ENCODE results near the gene MAST1. TPM values are rescaled to one million over a fixed set of nuclear protein-coding genes. Genes with fewer than 3 reads are reported as not detected.
"Not testable (repeated sequence)": the region's sequence is repeated elsewhere in the genome, so short reads cannot be mapped to it uniquely, and the experiment has no call there.

Gene MAST1
- total and polyA plus RNA-seq, 4 donors, result 0.08 to 0.54 (median 0.23) TPM

DNA sequence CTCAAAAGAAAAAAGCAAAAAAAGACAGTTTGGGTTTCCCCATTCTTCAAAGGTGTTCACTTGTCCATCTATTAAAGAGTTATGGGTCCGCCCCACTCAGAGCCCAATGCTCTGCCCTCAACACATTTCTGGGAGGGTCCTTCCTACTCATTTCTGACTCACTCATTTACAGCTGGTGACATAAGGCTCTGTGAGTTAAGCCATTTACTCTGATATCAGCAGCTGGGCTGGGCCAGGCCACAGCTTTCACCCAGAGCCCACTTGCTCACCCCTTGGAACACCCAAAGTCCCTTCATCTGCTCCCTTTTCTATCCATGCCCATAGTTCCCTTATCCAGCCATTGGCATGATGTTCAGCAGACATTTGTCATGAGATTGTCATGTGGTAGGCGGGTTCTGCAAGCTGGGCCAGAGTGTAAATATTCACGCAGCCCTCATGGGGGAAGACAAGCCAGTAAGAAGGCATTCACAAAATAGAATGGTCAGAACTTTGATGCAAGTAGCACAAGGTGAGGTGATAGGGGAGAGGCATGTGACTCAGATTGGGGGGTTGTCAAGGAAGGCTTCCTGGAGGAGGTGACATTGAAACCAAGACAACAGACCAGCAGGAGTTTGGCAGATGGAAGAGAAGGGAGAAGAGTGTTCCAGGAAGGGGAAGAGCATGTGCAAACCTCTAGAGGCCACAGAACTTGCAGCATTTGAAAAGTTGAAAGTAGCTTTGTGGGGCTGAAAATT is 5.9 kb downstream of the MAST1 start:
- 83% methylated on average over 3 of the region's 3 CpGs for WGBS
- Histone ChIP-seq H3K27me3 (ENCODE audit: control insufficient read depth in 4 of 4, insufficient read depth in 4 of 4, low read length in 3 of 4) (peaks cover 0 to 14% (median 6%) of the 10 kb centered on the region in 4 donors), H3K4me1 (ENCODE audit: control insufficient read depth in 4 of 4, insufficient read depth in 4 of 4, low read length in 3 of 4) (peaks cover 0 to 8% (median 5%) of the 10 kb centered on the region in 4 donors), H3K4me3 (ENCODE audit: low read depth in 1 of 3, low read length in 3 of 3) (no peak overlapping the region), H3K36me3 (ENCODE audit: control insufficient read depth in 4 of 4, insufficient read depth in 3 of 4, low read depth in 1 of 4, low read length in 3 of 4) (no peaks in the 10 kb centered on the region), H3K9ac (ENCODE audit: low read depth in 1 of 2, low read length in 2 of 2) (no peak overlapping the region), H3K27ac (ENCODE audit: low read depth in 1 of 2, low read length in 2 of 2) (no peak overlapping the region), H3K9me3 (ENCODE audit: control insufficient read depth in 4 of 4, low read length in 3 of 4) (no peaks in the 10 kb centered on the region)
- TF ChIP-seq HNF4A (conservative IDR thresholded peaks at IDR 0.05) (no peak), RAD21 (IDR thresholded peaks at IDR 0.05) (no peak), YY1 (IDR thresholded peaks at IDR 0.05) (no peak), NR2F2 (IDR thresholded peaks at IDR 0.05) (no peak), FOXA1 (IDR thresholded peaks at IDR 0.05) (no peak), SP1 (IDR thresholded peaks at IDR 0.05) (no peak), TAF1 (conservative IDR thresholded peaks at IDR 0.05) (no peak), FOXA2 (IDR thresholded peaks at IDR 0.05) (no peak), EGR1 (IDR thresholded peaks at IDR 0.05; ENCODE audit: low read depth in 2 of 2) (no peak), RXRA (IDR thresholded peaks at IDR 0.05) (no peak), GABPA (IDR thresholded peaks at IDR 0.05 in 1 of 2, conservative IDR thresholded peaks at IDR 0.05 in 1 of 2) (no peak), JUND (IDR thresholded peaks at IDR 0.05) (no peak), HNF4G (IDR thresholded peaks at IDR 0.05) (no peak)
- TF ChIP-seq, protein P1, sequence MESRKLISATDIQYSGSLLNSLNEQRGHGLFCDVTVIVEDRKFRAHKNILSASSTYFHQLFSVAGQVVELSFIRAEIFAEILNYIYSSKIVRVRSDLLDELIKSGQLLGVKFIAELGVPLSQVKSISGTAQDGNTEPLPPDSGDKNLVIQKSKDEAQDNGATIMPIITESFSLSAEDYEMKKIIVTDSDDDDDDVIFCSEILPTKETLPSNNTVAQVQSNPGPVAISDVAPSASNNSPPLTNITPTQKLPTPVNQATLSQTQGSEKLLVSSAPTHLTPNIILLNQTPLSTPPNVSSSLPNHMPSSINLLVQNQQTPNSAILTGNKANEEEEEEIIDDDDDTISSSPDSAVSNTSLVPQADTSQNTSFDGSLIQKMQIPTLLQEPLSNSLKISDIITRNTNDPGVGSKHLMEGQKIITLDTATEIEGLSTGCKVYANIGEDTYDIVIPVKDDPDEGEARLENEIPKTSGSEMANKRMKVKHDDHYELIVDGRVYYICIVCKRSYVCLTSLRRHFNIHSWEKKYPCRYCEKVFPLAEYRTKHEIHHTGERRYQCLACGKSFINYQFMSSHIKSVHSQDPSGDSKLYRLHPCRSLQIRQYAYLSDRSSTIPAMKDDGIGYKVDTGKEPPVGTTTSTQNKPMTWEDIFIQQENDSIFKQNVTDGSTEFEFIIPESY (IDR thresholded peaks at IDR 0.05), result no peak
- TF ChIP-seq, protein P2, sequence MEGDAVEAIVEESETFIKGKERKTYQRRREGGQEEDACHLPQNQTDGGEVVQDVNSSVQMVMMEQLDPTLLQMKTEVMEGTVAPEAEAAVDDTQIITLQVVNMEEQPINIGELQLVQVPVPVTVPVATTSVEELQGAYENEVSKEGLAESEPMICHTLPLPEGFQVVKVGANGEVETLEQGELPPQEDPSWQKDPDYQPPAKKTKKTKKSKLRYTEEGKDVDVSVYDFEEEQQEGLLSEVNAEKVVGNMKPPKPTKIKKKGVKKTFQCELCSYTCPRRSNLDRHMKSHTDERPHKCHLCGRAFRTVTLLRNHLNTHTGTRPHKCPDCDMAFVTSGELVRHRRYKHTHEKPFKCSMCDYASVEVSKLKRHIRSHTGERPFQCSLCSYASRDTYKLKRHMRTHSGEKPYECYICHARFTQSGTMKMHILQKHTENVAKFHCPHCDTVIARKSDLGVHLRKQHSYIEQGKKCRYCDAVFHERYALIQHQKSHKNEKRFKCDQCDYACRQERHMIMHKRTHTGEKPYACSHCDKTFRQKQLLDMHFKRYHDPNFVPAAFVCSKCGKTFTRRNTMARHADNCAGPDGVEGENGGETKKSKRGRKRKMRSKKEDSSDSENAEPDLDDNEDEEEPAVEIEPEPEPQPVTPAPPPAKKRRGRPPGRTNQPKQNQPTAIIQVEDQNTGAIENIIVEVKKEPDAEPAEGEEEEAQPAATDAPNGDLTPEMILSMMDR (IDR thresholded peaks at IDR 0.05; ENCODE audit: low read depth, low read length, missing input control), result no peak
- TF ChIP-seq, protein P3, sequence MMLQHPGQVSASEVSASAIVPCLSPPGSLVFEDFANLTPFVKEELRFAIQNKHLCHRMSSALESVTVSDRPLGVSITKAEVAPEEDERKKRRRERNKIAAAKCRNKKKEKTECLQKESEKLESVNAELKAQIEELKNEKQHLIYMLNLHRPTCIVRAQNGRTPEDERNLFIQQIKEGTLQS (IDR thresholded peaks at IDR 0.05), result no peak
- TF ChIP-seq, protein P4, sequence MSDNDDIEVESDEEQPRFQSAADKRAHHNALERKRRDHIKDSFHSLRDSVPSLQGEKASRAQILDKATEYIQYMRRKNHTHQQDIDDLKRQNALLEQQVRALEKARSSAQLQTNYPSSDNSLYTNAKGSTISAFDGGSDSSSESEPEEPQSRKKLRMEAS (IDR thresholded peaks at IDR 0.05), result no peak
- TF ChIP-seq, protein P5, sequence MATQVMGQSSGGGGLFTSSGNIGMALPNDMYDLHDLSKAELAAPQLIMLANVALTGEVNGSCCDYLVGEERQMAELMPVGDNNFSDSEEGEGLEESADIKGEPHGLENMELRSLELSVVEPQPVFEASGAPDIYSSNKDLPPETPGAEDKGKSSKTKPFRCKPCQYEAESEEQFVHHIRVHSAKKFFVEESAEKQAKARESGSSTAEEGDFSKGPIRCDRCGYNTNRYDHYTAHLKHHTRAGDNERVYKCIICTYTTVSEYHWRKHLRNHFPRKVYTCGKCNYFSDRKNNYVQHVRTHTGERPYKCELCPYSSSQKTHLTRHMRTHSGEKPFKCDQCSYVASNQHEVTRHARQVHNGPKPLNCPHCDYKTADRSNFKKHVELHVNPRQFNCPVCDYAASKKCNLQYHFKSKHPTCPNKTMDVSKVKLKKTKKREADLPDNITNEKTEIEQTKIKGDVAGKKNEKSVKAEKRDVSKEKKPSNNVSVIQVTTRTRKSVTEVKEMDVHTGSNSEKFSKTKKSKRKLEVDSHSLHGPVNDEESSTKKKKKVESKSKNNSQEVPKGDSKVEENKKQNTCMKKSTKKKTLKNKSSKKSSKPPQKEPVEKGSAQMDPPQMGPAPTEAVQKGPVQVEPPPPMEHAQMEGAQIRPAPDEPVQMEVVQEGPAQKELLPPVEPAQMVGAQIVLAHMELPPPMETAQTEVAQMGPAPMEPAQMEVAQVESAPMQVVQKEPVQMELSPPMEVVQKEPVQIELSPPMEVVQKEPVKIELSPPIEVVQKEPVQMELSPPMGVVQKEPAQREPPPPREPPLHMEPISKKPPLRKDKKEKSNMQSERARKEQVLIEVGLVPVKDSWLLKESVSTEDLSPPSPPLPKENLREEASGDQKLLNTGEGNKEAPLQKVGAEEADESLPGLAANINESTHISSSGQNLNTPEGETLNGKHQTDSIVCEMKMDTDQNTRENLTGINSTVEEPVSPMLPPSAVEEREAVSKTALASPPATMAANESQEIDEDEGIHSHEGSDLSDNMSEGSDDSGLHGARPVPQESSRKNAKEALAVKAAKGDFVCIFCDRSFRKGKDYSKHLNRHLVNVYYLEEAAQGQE (IDR thresholded peaks at IDR 0.05), result no peak
- no peak for DNase-seq (ENCODE audit: low spot score)

DNA sequence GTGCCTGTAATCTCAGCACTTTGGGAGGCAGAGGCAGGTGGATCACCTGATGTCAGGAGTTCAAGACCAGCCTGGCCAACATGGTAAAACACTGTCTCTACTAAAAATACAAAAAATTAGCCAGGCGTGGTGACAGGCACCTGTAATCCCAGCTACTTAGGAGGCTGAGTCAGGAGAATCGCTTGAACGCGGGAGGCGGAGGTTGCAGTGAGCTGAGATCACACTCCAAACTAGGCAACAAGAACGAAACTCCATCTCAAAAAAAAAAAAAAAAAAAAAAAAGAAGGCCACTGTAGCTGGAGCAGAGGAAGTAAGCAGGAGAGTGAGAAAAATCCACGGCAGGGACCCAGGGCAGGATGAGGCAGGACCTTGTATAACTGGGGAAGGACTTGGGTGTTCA is 8.3 kb downstream of the MAST1 start:
- H3K9me3 ChIP-seq (ENCODE audit: control insufficient read depth in 4 of 4, low read length in 3 of 4); H3K27ac ChIP-seq (ENCODE audit: low read depth in 1 of 2, low read length in 2 of 2); DNase-seq (ENCODE audit: low spot score); H3K4me3 ChIP-seq (ENCODE audit: low read depth in 1 of 3, low read length in 3 of 3); H3K4me1 ChIP-seq (ENCODE audit: control insufficient read depth in 4 of 4, insufficient read depth in 4 of 4, low read length in 3 of 4); H3K27me3 ChIP-seq (ENCODE audit: control insufficient read depth in 4 of 4, insufficient read depth in 4 of 4, low read length in 3 of 4); H3K9ac ChIP-seq (ENCODE audit: low read depth in 1 of 2, low read length in 2 of 2); H3K36me3 ChIP-seq (ENCODE audit: control insufficient read depth in 4 of 4, insufficient read depth in 3 of 4, low read depth in 1 of 4, low read length in 3 of 4): not testable (repeated sequence)
- WGBS, result 81% methylated on average over 7 of the region's 7 CpGs
